ENCODE data around the gene VAMP2.

Gene VAMP2

GRCh38 chr17:8160741-8161221 lies 2.0 kb downstream of the VAMP2 start:
- no peak overlapping the region for H3K4me3 ChIP-seq (ENCODE audit: low read depth, low read length)
- in situ Hi-C loops (cut with HindIII; ENCODE audit: low pct_ligation_motif_present, low sequenced_read_pairs) = no loop called here
- no peak for DNase-seq

DNA sequence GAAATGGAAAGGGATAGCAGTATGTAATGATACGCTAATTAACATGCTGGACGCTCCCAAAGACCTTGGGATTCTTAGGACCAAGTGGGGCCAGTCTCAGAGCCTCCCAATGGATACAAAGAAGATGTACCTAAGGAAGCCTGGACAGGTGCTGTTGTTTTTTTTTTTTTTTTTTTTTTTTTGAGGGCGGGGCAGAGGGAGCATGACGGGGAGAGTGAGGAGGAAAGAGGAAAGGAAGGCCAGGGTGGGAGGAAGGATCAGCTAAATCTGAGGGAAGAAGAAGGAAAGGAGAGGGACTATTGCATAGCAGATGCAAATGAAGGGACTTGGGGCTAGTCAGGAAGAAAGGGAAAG lies 2.5 kb downstream of the VAMP2 start:
- TF ChIP-seq, protein P1, sequence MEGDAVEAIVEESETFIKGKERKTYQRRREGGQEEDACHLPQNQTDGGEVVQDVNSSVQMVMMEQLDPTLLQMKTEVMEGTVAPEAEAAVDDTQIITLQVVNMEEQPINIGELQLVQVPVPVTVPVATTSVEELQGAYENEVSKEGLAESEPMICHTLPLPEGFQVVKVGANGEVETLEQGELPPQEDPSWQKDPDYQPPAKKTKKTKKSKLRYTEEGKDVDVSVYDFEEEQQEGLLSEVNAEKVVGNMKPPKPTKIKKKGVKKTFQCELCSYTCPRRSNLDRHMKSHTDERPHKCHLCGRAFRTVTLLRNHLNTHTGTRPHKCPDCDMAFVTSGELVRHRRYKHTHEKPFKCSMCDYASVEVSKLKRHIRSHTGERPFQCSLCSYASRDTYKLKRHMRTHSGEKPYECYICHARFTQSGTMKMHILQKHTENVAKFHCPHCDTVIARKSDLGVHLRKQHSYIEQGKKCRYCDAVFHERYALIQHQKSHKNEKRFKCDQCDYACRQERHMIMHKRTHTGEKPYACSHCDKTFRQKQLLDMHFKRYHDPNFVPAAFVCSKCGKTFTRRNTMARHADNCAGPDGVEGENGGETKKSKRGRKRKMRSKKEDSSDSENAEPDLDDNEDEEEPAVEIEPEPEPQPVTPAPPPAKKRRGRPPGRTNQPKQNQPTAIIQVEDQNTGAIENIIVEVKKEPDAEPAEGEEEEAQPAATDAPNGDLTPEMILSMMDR (IDR thresholded peaks at IDR 0.05; ENCODE audit: low read depth, low read length, missing control alignments) = no peak
- H3K4me3 ChIP-seq (ENCODE audit: low read depth, low read length) = no peak overlapping the region
- no peak for DNase-seq
- in situ Hi-C loops (cut with HindIII; ENCODE audit: low pct_ligation_motif_present, low sequenced_read_pairs) = no loop called here
- peaks cover 17% of the 10 kb centered on the region for H3K36me3 ChIP-seq (replicated peaks)
- H3K27ac ChIP-seq = no peak overlapping the region
- no peaks in the 10 kb centered on the region for H3K27me3 ChIP-seq (replicated peaks)

More at GRCh38 chr17:8160741-8161221, 2.0 kb downstream of the VAMP2 start:
- H3K27ac ChIP-seq = no peak overlapping the region
- TF ChIP-seq, protein P1 (IDR thresholded peaks at IDR 0.05; ENCODE audit: low read depth, low read length, missing control alignments) = no peak
- H3K36me3 ChIP-seq (replicated peaks) = peaks cover 17% of the 10 kb centered on the region
- H3K27me3 ChIP-seq (replicated peaks) = no peaks in the 10 kb centered on the region

GRCh38 chr17:8159459-8160223 lies 3.1 kb downstream of the VAMP2 start:
- TF ChIP-seq, protein P1 (IDR thresholded peaks at IDR 0.05; ENCODE audit: low read depth, low read length, missing control alignments) = no peak
- in situ Hi-C loops (cut with HindIII; ENCODE audit: low pct_ligation_motif_present, low sequenced_read_pairs) = no loop called here
- Histone ChIP-seq H3K4me3 (ENCODE audit: low read depth, low read length) (no peak overlapping the region), H3K27ac (no peak overlapping the region), H3K36me3 (replicated peaks) (peaks cover 17% of the 10 kb centered on the region), H3K27me3 (replicated peaks) (no peaks in the 10 kb centered on the region)
- no peak for DNase-seq

GRCh38 chr17:8159032-8159400 lies 3.7 kb downstream of the VAMP2 start:
- H3K36me3 ChIP-seq (replicated peaks) = peaks cover 17% of the 10 kb centered on the region
- in situ Hi-C loops (cut with HindIII; ENCODE audit: low pct_ligation_motif_present, low sequenced_read_pairs) = no loop called here
- TF ChIP-seq, protein P1 (IDR thresholded peaks at IDR 0.05; ENCODE audit: low read depth, low read length, missing control alignments) = no peak
- DNase-seq = no peak
- no peak overlapping the region for H3K4me3 ChIP-seq (ENCODE audit: low read depth, low read length)
- H3K27ac ChIP-seq = no peak overlapping the region
- no peaks in the 10 kb centered on the region for H3K27me3 ChIP-seq (replicated peaks)

DNA sequence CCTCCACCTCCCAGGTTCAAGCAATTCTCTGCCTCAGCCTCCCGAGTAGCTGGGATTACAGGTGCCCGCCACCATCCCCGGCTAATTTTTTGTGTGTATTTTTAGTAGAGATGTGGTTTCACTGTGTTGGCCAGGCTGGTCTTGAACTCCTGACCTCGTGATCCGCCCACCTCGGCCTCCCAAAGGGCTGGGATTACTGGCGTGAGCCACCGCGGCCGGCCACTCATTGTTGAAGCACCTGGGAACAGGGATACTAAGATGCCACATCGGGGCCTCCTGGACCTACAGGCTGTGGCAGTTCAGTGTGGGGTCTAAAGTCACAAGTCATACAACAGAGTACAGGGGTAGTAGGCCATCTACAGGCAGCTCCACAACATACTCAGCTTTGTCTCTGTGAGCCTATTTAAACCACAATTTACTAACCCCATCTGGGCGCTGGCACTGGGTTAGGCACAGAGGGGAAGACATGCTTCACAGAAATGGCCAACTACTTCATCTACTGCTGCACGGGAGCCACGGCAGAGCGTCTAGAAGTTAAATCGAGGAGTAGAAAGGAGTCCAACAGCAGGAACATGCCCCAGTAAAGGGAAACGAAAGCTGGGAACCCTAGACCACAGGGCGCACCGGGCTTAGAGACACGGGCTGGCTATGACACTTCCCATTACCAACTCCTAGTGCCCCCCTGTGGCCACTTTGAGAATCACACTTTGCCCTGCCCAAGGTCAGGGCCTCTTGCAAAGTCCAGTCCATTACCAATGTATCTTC lies 4.3 kb downstream of the VAMP2 start:
- H3K4me3 ChIP-seq (ENCODE audit: low read depth, low read length) = no peak overlapping the region
- peaks cover 17% of the 10 kb centered on the region for H3K36me3 ChIP-seq (replicated peaks)
- H3K27me3 ChIP-seq (replicated peaks) = no peaks in the 10 kb centered on the region
- H3K27ac ChIP-seq = peak overlapping the region; percentile 55
- TF ChIP-seq, protein P1 (IDR thresholded peaks at IDR 0.05; ENCODE audit: low read depth, low read length, missing control alignments) = peak; percentile 87
- in situ Hi-C loops (cut with HindIII; ENCODE audit: low pct_ligation_motif_present, low sequenced_read_pairs) = no loop called here
- peak; percentile 83 for DNase-seq
